HepG2 (cell line): ENCODE results near the gene OPN5.

ENCODE experiments used
- BCL3 ChIP-seq: sonication (generic); formaldehyde crosslinking; IDR thresholded peaks from 2 replicates; pipeline ENCODE4 v1.5.1; 2020; ENCODE audit warnings: mild to moderate bottlenecking, missing genetic modification reagents, moderate library complexity
- CTCF ChIP-seq: sonication (generic); formaldehyde crosslinking; IDR thresholded peaks from 2 replicates; pipeline ENCODE4 v1.5.0; 2020; ENCODE audit warnings: mild to moderate bottlenecking, missing genetic modification reagents, moderate library complexity
- FOXK1 ChIP-seq: sonication (generic); formaldehyde crosslinking; IDR thresholded peaks from 2 replicates; pipeline ENCODE4 v1.4.0; 2020; ENCODE audit warnings: low read depth, missing genetic modification reagents, borderline replicate concordance
- MAZ ChIP-seq, 2 experiments: sonication (generic) in 1 of 2; formaldehyde crosslinking in 1 of 2; IDR thresholded peaks; 2 replicates each; pipeline versions ENCODE4 v1.5.0 to v1.6.1; 2012 to 2020; ENCODE audit warnings: low read depth in 2 of 2, mild to moderate bottlenecking in 2 of 2, borderline replicate concordance in 1 of 2, improper control_type of control experiment in 1 of 2, low read length in 1 of 2, missing genetic modification reagents in 1 of 2, moderate library complexity in 1 of 2
- RBM39 ChIP-seq: fragments of 200-400 bp; formaldehyde crosslinking; IDR thresholded peaks from one replicate; pipeline ENCODE4 v1.6.1; 2018; ENCODE audit warnings: antibody characterized with exemption, mild to moderate bottlenecking, low read depth, low read length; ENCODE audit not compliant: poor library complexity, severe bottlenecking
- ZBTB21 ChIP-seq: sonication (generic); formaldehyde crosslinking; IDR thresholded peaks from 2 replicates; pipeline ENCODE4 v1.4.0; 2020; ENCODE audit warnings: missing genetic modification reagents
- ZNF564 ChIP-seq: sonication (generic); formaldehyde crosslinking; IDR thresholded peaks from 2 replicates; pipeline ENCODE4 v1.8.1; 2023; ENCODE audit warnings: mild to moderate bottlenecking, missing genetic modification reagents
- TF ChIP-seq, protein P1 (sequence below): sonication (generic); formaldehyde crosslinking; IDR thresholded peaks from 2 replicates; pipeline ENCODE4 v1.4.0; 2020; ENCODE audit warnings: mild to moderate bottlenecking, missing genetic modification reagents

DNA sequence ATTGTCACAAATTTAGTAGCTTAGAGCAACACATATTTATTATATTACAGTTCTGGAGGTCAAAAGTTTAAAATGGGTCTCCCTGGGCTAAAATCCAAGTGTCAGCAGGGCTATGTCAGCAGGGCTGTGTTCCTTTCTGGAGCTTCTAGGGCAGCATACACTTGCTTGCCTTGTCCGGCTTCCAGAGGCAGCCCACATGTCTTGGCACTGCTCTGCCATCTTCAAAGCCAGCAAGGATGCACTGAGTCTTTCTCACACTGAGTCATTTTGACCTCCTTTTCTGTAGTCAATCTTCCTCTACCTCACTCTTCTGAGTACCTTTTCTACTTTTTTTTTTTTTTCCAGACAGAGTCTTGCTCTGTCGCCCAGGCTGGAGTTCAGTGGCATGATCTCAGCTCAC is 44.4 kb upstream of the OPN5 start:
- TF ChIP-seq CTCF (CRISPR knock-in tag) (no peak), RBM39 (no peak), BCL3 (CRISPR knock-in tag) (no peak), MAZ (IDR thresholded peaks at IDR 0.05; ENCODE audit: borderline replicate concordance, low read depth, low read length) (no peak), MAZ (CRISPR knock-in tag; IDR thresholded peaks at IDR 0.05; ENCODE audit: low read depth) (no peak), FOXK1 (CRISPR knock-in tag) (no peak), ZBTB21 (CRISPR knock-in tag) (no peak), ZNF564 (CRISPR knock-in tag) (no peak)
- TF ChIP-seq, protein P1, sequence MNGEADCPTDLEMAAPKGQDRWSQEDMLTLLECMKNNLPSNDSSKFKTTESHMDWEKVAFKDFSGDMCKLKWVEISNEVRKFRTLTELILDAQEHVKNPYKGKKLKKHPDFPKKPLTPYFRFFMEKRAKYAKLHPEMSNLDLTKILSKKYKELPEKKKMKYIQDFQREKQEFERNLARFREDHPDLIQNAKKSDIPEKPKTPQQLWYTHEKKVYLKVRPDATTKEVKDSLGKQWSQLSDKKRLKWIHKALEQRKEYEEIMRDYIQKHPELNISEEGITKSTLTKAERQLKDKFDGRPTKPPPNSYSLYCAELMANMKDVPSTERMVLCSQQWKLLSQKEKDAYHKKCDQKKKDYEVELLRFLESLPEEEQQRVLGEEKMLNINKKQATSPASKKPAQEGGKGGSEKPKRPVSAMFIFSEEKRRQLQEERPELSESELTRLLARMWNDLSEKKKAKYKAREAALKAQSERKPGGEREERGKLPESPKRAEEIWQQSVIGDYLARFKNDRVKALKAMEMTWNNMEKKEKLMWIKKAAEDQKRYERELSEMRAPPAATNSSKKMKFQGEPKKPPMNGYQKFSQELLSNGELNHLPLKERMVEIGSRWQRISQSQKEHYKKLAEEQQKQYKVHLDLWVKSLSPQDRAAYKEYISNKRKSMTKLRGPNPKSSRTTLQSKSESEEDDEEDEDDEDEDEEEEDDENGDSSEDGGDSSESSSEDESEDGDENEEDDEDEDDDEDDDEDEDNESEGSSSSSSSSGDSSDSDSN (CRISPR knock-in tag), result no peak
